ENCODE measurements around the gene PRMT7. TPM values are rescaled to one million over a fixed set of nuclear protein-coding genes. Genes with fewer than 3 reads are reported as not detected.

Gene PRMT7
- total RNA-seq, 1 donor from 2014 or later: 36.7 TPM

GRCh38 chr16:68272507-68273209 is 38.2 kb upstream of the PRMT7 start:
- peaks cover 6% of the 10 kb centered on the region for H3K36me3 ChIP-seq (ENCODE audit: insufficient read depth, low read length)
- no peak overlapping the region for H3K9ac ChIP-seq (ENCODE audit: low read length)
- Mint-ChIP-seq H3K4me1 (ENCODE audit: low read depth, unreplicated experiment) (peaks cover 23% of the 10 kb centered on the region), H3K4me3 (ENCODE audit: unreplicated experiment) (no peak overlapping the region), H3K36me3 (ENCODE audit: low read depth, unreplicated experiment) (peaks cover 13% of the 10 kb centered on the region), H3K9me3 (ENCODE audit: unreplicated experiment) (no peaks in the 10 kb centered on the region), H3K27me3 (ENCODE audit: low read depth, unreplicated experiment) (no peaks in the 10 kb centered on the region), H3K27ac (ENCODE audit: unreplicated experiment) (no peak overlapping the region)
- H4K20me1 ChIP-seq (ENCODE audit: insufficient read depth, low read length): peaks cover 81% of the 10 kb centered on the region
- H3K27me3 ChIP-seq (ENCODE audit: insufficient read depth, low read length): no peaks in the 10 kb centered on the region
- no peaks in the 10 kb centered on the region for H3K9me3 ChIP-seq (ENCODE audit: insufficient read depth, low read depth, low read length)
- DNase-seq (ENCODE audit: low read depth): no peak
- H3K27ac ChIP-seq (ENCODE audit: low read depth, low read length): no peak overlapping the region
- peaks cover 83% of the 10 kb centered on the region for H3K79me2 ChIP-seq (ENCODE audit: insufficient read depth, low read length)
- TF ChIP-seq EZH2 (IDR thresholded peaks at IDR 0.05; ENCODE audit: insufficient read depth, low read length) (no peak), CTCF (IDR thresholded peaks at IDR 0.05; ENCODE audit: insufficient read depth, low read depth, low read length) (no peak)
- peaks cover 3% of the 10 kb centered on the region for H3K4me1 ChIP-seq (ENCODE audit: insufficient read depth, low read length)
- H2AFZ ChIP-seq (ENCODE audit: low read depth, low read length): no peak overlapping the region
- H3K4me2 ChIP-seq (ENCODE audit: low read length): no peak overlapping the region
- no peak for FAIRE-seq
- no peak overlapping the region for H3K4me3 ChIP-seq (ENCODE audit: insufficient read depth, low read depth, low read length)

GRCh38 chr16:68273459-68273858 is 37.4 kb upstream of the PRMT7 start:
- Histone ChIP-seq H3K27ac (ENCODE audit: low read depth, low read length) (no peak overlapping the region), H3K79me2 (ENCODE audit: insufficient read depth, low read length) (peaks cover 75% of the 10 kb centered on the region), H3K9me3 (ENCODE audit: insufficient read depth, low read depth, low read length) (no peaks in the 10 kb centered on the region), H2AFZ (ENCODE audit: low read depth, low read length) (no peak overlapping the region), H3K4me1 (ENCODE audit: insufficient read depth, low read length) (no peaks in the 10 kb centered on the region), H3K9ac (ENCODE audit: low read length) (no peak overlapping the region), H3K4me2 (ENCODE audit: low read length) (no peak overlapping the region), H3K36me3 (ENCODE audit: insufficient read depth, low read length) (peaks cover 6% of the 10 kb centered on the region), H3K4me3 (ENCODE audit: insufficient read depth, low read depth, low read length) (no peak overlapping the region), H4K20me1 (ENCODE audit: insufficient read depth, low read length) (peaks cover 73% of the 10 kb centered on the region), H3K27me3 (ENCODE audit: insufficient read depth, low read length) (no peaks in the 10 kb centered on the region)
- no peak for FAIRE-seq
- no peak overlapping the region for H3K27ac Mint-ChIP-seq (ENCODE audit: unreplicated experiment)
- no peaks in the 10 kb centered on the region for H3K9me3 Mint-ChIP-seq (ENCODE audit: unreplicated experiment)
- DNase-seq (ENCODE audit: low read depth): no peak
- TF ChIP-seq CTCF (IDR thresholded peaks at IDR 0.05; ENCODE audit: insufficient read depth, low read depth, low read length) (no peak), EZH2 (IDR thresholded peaks at IDR 0.05; ENCODE audit: insufficient read depth, low read length) (no peak)
- H3K36me3 Mint-ChIP-seq (ENCODE audit: low read depth, unreplicated experiment): peaks cover 13% of the 10 kb centered on the region
- H3K4me1 Mint-ChIP-seq (ENCODE audit: low read depth, unreplicated experiment): peaks cover 16% of the 10 kb centered on the region
- H3K4me3 Mint-ChIP-seq (ENCODE audit: unreplicated experiment): no peak overlapping the region
- H3K27me3 Mint-ChIP-seq (ENCODE audit: low read depth, unreplicated experiment): no peaks in the 10 kb centered on the region

GRCh38 chr16:68273896-68274295 is 36.9 kb upstream of the PRMT7 start:
- H3K9ac ChIP-seq (ENCODE audit: low read length): no peak overlapping the region
- Mint-ChIP-seq H3K9me3 (ENCODE audit: unreplicated experiment) (no peaks in the 10 kb centered on the region), H3K27ac (ENCODE audit: unreplicated experiment) (no peak overlapping the region), H3K36me3 (ENCODE audit: low read depth, unreplicated experiment) (peaks cover 13% of the 10 kb centered on the region), H3K4me1 (ENCODE audit: low read depth, unreplicated experiment) (peaks cover 16% of the 10 kb centered on the region), H3K4me3 (ENCODE audit: unreplicated experiment) (no peak overlapping the region), H3K27me3 (ENCODE audit: low read depth, unreplicated experiment) (no peaks in the 10 kb centered on the region)
- no peaks in the 10 kb centered on the region for H3K4me1 ChIP-seq (ENCODE audit: insufficient read depth, low read length)
- DNase-seq (ENCODE audit: low read depth) (no peak), FAIRE-seq (no peak)
- no peak overlapping the region for H3K4me3 ChIP-seq (ENCODE audit: insufficient read depth, low read depth, low read length)
- TF ChIP-seq EZH2 (IDR thresholded peaks at IDR 0.05; ENCODE audit: insufficient read depth, low read length) (no peak), CTCF (IDR thresholded peaks at IDR 0.05; ENCODE audit: insufficient read depth, low read depth, low read length) (no peak)
- peaks cover 6% of the 10 kb centered on the region for H3K36me3 ChIP-seq (ENCODE audit: insufficient read depth, low read length)
- peaks cover 72% of the 10 kb centered on the region for H4K20me1 ChIP-seq (ENCODE audit: insufficient read depth, low read length)
- no peak overlapping the region for H2AFZ ChIP-seq (ENCODE audit: low read depth, low read length)
- no peaks in the 10 kb centered on the region for H3K9me3 ChIP-seq (ENCODE audit: insufficient read depth, low read depth, low read length)
- H3K27me3 ChIP-seq (ENCODE audit: insufficient read depth, low read length): no peaks in the 10 kb centered on the region
- H3K4me2 ChIP-seq (ENCODE audit: low read length): no peak overlapping the region
- no peak overlapping the region for H3K27ac ChIP-seq (ENCODE audit: low read depth, low read length)
- H3K79me2 ChIP-seq (ENCODE audit: insufficient read depth, low read length): peaks cover 72% of the 10 kb centered on the region

Measured in astrocyte (in vitro differentiated cells and primary cell).